Spleen (tissue), 11 donors: Measurements from ENCODE around the gene FBXO21. TPM values are rescaled to one million over a fixed set of nuclear protein-coding genes. Genes with fewer than 3 reads are reported as not detected.

ENCODE experiments used
- DNase-seq: peaks from one replicate; pipeline ENCODE4 v3.0.0-alpha.2; 2020
- H3K27ac ChIP-seq, 8 donors: fragments of 200-600 bp; sonication (generic) in 7 of 8; 1 replicate in 4 of 8; 2 replicates in 4 of 8; pipeline versions ENCODE4 v1.5.0 to v1.8.0; 2016 to 2021; ENCODE audit warnings: inconsistent platforms in 4 of 8, mild to moderate bottlenecking in 4 of 8, moderate library complexity in 1 of 8
- H3K27me3 ChIP-seq, 7 donors: fragments of 200-600 bp; sonication (generic) in 6 of 7; replicated peaks in 1 of 7; 1 replicate in 4 of 7; 2 replicates in 3 of 7; pipeline versions ENCODE4 v1.5.0 to v1.8.0; 2016 to 2021; ENCODE audit warnings: inconsistent platforms in 3 of 7, mild to moderate bottlenecking in 1 of 7
- H3K36me3 ChIP-seq, 6 donors: fragments of 200-600 bp; sonication (generic) in 5 of 6; 1 replicate in 4 of 6; 2 replicates in 2 of 6; pipeline versions ENCODE4 v1.5.0 to v1.8.0; 2016 to 2021; ENCODE audit warnings: inconsistent platforms in 2 of 6
- H3K4me1 ChIP-seq, 6 donors: fragments of 200-600 bp; sonication (generic) in 5 of 6; 1 replicate in 3 of 6; 2 replicates in 3 of 6; pipeline versions ENCODE4 v1.5.0 to v1.8.0; 2016 to 2021; ENCODE audit warnings: inconsistent platforms in 3 of 6
- H3K4me3 ChIP-seq, 8 donors: fragments of 200-600 bp; sonication (generic) in 7 of 8; 1 replicate in 4 of 8; 2 replicates in 4 of 8; pipeline versions ENCODE4 v1.5.0 to v1.8.0; 2016 to 2021; ENCODE audit warnings: inconsistent platforms in 4 of 8, mild to moderate bottlenecking in 4 of 8, moderate library complexity in 2 of 8
- H3K9me3 ChIP-seq, 8 donors: fragments of 200-600 bp; sonication (generic) in 7 of 8; 1 replicate in 4 of 8; 2 replicates in 4 of 8; pipeline versions ENCODE4 v1.5.0 to v1.8.0; 2016 to 2021; ENCODE audit warnings: inconsistent platforms in 4 of 8
- CTCF ChIP-seq, 11 experiments: fragments of 200-600 bp in 7 of 11; fragments of 450-650 bp in 4 of 11; sonication (generic) in 4 of 11; IDR thresholded peaks in 8 of 11; conservative IDR thresholded peaks in 3 of 11; 1 replicate in 7 of 11; 2 replicates in 4 of 11; pipeline versions ENCODE4 v1.4.0 to v1.8.0; 2016 to 2021; ENCODE audit warnings: antibody characterized with exemption in 11 of 11, inconsistent platforms in 4 of 11, mild to moderate bottlenecking in 1 of 11
- POLR2A ChIP-seq, 3 donors: fragments of 450-650 bp; IDR thresholded peaks; one replicate each; pipeline ENCODE4 v1.5.1; 2017; ENCODE audit warnings: antibody characterized with exemption in 3 of 3, mild to moderate bottlenecking in 1 of 3
- POLR2AphosphoS5 ChIP-seq, 3 donors: sonication (generic); formaldehyde crosslinking; IDR thresholded peaks; one replicate each; pipeline ENCODE4 v1.5.1; 2017; ENCODE audit warnings: antibody characterized with exemption in 3 of 3
- WGBS, 5 donors: extraction: QIAGEN DNeasy Blood & Tissue Kit in 3 of 5; methylation state at CpG; one replicate each; pipeline versions ENCODE4 v1.1.5 to v1.1.7; 2013 to 2018; 5-methylcytosine and 5-hydroxymethylcytosine counted together
- intact Hi-C: fragments of 100-400 bp; cut with DNase I; formaldehyde crosslinking; loops from one replicate; pipeline ENCODE4 v1.15.0; 2023; ENCODE audit warnings: low total_unique reads
- polyA plus RNA-seq, 3 donors: library from polyadenylated mRNA; stranded (reverse); fragments of 200-250 nt; gene quantifications; one replicate each; pipeline ENCODE4 v1.2.1, GENCODE V29; 2013
- total RNA-seq, 7 donors: library from RNA; depleted of rRNA in 3 of 7; stranded (reverse); fragments of >200 nt in 3 of 7; fragmentation: NEBNext Ultra II Directional in 4 of 7; extraction: Animal tissue kit (Norgen Biotek cat#: 25700) in 4 of 7; gene quantifications; one replicate each; pipeline versions ENCODE4 v1.1.0 to v1.2.1, GENCODE V29; 2016 to 2021
- donor health status: healthy with polysubstance abuse.
- donor health status: DM: no; HTN: no; CAD: no; lungs with moderate emphysema.
- donor health status: DM: no; HTN: no; CAD: no.
- donor health status: Bipolar disorder and iron deficiency.
- donor health status: healthy.
- donor health status: DM: no; HTN: no; CAD: no.
- donor health status: DM: yes; HTN: yes; CAD: no.

Gene FBXO21
- total and polyA plus RNA-seq, 10 donors: 6.3 to 130 (median 39.2) TPM

GRCh38 chr12:117124421-117125271 lies 65.6 kb downstream of the FBXO21 start:
- Histone ChIP-seq H3K36me3 (no peaks in the 10 kb centered on the region), H3K27me3 (no peaks in the 10 kb centered on the region), H3K27ac (no peak overlapping the region), H3K4me3 (no peak overlapping the region), H3K4me1 (peaks cover 0 to 12% (median under 1%) of the 10 kb centered on the region in 6 donors), H3K9me3 (no peaks in the 10 kb centered on the region)
- intact Hi-C loops: no loop called here
- DNase-seq: no peak
- TF ChIP-seq CTCF (IDR thresholded peaks at IDR 0.05 in 8 of 11, conservative IDR thresholded peaks at IDR 0.05 in 3 of 11) (no peak), POLR2A (IDR thresholded peaks at IDR 0.05) (no peak)
- WGBS, 5 donors: 69 to 74% (median 69%) methylated on average over 7 to 8 of the region's 8 CpGs

- Histone ChIP-seq H3K9me3 (no peaks in the 10 kb centered on the region), H3K36me3 (no peaks in the 10 kb centered on the region), H3K4me3 (no peak overlapping the region), H3K27ac (peak overlapping the region in 1 of 8 donors; percentile 21), H3K4me1 (peaks cover 0 to 16% (median 4%) of the 10 kb centered on the region in 6 donors), H3K27me3 (no peaks in the 10 kb centered on the region)
- TF ChIP-seq POLR2AphosphoS5 (IDR thresholded peaks at IDR 0.05): no peak
- TF ChIP-seq CTCF (IDR thresholded peaks at IDR 0.05 in 8 of 11, conservative IDR thresholded peaks at IDR 0.05 in 3 of 11): no peak
- TF ChIP-seq POLR2A (IDR thresholded peaks at IDR 0.05): no peak
- 47 to 78% (median 65%) methylated on average over 3 of the region's 3 CpGs for WGBS, 5 donors
- DNase-seq: no peak
- intact Hi-C loops: no loop called here
These were observed 68.8 kb downstream of the FBXO21 start for GRCh38 chr12:117121441-117121840.

GRCh38 chr12:117120787-117121186 lies 69.5 kb downstream of the FBXO21 start:
- Histone ChIP-seq H3K27ac (no peak overlapping the region), H3K36me3 (no peaks in the 10 kb centered on the region), H3K4me3 (no peak overlapping the region), H3K27me3 (no peaks in the 10 kb centered on the region), H3K4me1 (peaks cover 0 to 16% (median 4%) of the 10 kb centered on the region in 6 donors), H3K9me3 (no peaks in the 10 kb centered on the region)
- intact Hi-C loops: no loop called here
- 54 to 76% (median 72%) methylated on average over 9 of the region's 9 CpGs for WGBS, 5 donors
- no peak for TF ChIP-seq POLR2AphosphoS5 (IDR thresholded peaks at IDR 0.05)
- TF ChIP-seq CTCF (IDR thresholded peaks at IDR 0.05 in 8 of 11, conservative IDR thresholded peaks at IDR 0.05 in 3 of 11): no peak
- no peak for TF ChIP-seq POLR2A (IDR thresholded peaks at IDR 0.05)
- no peak for DNase-seq

GRCh38 chr12:117119592-117120198 lies 70.6 kb downstream of the FBXO21 start:
- WGBS, 5 donors: 52 to 72% (median 52%) methylated on average over 6 of the region's 6 CpGs
- Histone ChIP-seq H3K36me3 (no peaks in the 10 kb centered on the region), H3K4me1 (peaks cover 0 to 16% (median 4%) of the 10 kb centered on the region in 6 donors), H3K4me3 (no peak overlapping the region), H3K9me3 (no peaks in the 10 kb centered on the region), H3K27me3 (no peaks in the 10 kb centered on the region), H3K27ac (no peak overlapping the region)
- TF ChIP-seq CTCF (IDR thresholded peaks at IDR 0.05 in 8 of 11, conservative IDR thresholded peaks at IDR 0.05 in 3 of 11) (peak; percentile 30 to 79 (median 71)), POLR2AphosphoS5 (IDR thresholded peaks at IDR 0.05) (no peak)
- intact Hi-C loops: loop anchor here (2.0 kb wide), 1 partner anchor 95 kb away; no protein-coding TSS in a partner anchor
- no peak for DNase-seq
